PFSK-1 (cell line): ENCODE results near the gene DR1.

ENCODE experiments used
- FOXP2 ChIP-seq: optimal IDR thresholded peaks from 2 replicates; pipeline ENCODE3; 2011; ENCODE audit warnings: borderline replicate concordance, control low read depth, inconsistent platforms; ENCODE audit not compliant: insufficient read depth; ENCODE audit errors: extremely low read length, extremely low read depth
- POLR2AphosphoS5 ChIP-seq: IDR thresholded peaks from 2 replicates; pipeline ENCODE4 v1.6.1; 2012; ENCODE audit warnings: low read depth, mild to moderate bottlenecking, control low read depth, low read length, moderate library complexity
- SIN3A ChIP-seq: IDR thresholded peaks from 2 replicates; pipeline ENCODE4 v1.6.1; 2012; ENCODE audit warnings: mild to moderate bottlenecking, low read length, moderate library complexity, borderline replicate concordance; ENCODE audit not compliant: insufficient read depth
- TAF1 ChIP-seq: IDR thresholded peaks from 2 replicates; pipeline ENCODE4 v1.6.1; 2012; ENCODE audit warnings: low read length, control low read depth, borderline replicate concordance; ENCODE audit not compliant: insufficient read depth
- TF ChIP-seq, protein P1 (sequence below), 2 experiments: IDR thresholded peaks; 2 replicates each; pipeline versions ENCODE4 v1.6.1 to v1.8.0; 2011 to 2012; ENCODE audit warnings: low read depth in 2 of 2, low read length in 2 of 2, control low read depth in 1 of 2, inconsistent platforms in 1 of 2, mild to moderate bottlenecking in 1 of 2, moderate library complexity in 1 of 2; ENCODE audit not compliant: insufficient read depth in 1 of 2

Gene DR1

DNA sequence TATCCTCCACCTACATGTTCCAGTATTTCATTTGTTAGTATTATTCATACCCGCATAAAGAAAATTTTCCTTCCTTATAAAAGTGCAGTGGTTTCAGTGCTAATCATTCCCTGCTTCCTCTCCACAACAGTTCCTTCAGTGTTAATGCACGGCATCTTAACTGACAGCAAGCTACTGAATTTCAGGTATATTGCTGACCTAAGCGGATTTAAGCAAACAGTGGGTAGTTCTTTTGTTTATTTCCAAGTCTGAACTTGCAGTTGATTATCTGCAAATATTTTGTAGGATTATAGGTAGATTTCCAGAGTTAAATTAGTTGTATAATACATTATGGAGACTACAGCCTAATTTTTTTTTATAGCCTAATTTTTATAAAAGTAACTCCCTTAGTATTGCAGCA lies 15.1 kb upstream of the DR1 start:
- no peak for TF ChIP-seq TAF1
- no peak for TF ChIP-seq FOXP2
- TF ChIP-seq POLR2AphosphoS5 = no peak
- TF ChIP-seq, protein P1, sequence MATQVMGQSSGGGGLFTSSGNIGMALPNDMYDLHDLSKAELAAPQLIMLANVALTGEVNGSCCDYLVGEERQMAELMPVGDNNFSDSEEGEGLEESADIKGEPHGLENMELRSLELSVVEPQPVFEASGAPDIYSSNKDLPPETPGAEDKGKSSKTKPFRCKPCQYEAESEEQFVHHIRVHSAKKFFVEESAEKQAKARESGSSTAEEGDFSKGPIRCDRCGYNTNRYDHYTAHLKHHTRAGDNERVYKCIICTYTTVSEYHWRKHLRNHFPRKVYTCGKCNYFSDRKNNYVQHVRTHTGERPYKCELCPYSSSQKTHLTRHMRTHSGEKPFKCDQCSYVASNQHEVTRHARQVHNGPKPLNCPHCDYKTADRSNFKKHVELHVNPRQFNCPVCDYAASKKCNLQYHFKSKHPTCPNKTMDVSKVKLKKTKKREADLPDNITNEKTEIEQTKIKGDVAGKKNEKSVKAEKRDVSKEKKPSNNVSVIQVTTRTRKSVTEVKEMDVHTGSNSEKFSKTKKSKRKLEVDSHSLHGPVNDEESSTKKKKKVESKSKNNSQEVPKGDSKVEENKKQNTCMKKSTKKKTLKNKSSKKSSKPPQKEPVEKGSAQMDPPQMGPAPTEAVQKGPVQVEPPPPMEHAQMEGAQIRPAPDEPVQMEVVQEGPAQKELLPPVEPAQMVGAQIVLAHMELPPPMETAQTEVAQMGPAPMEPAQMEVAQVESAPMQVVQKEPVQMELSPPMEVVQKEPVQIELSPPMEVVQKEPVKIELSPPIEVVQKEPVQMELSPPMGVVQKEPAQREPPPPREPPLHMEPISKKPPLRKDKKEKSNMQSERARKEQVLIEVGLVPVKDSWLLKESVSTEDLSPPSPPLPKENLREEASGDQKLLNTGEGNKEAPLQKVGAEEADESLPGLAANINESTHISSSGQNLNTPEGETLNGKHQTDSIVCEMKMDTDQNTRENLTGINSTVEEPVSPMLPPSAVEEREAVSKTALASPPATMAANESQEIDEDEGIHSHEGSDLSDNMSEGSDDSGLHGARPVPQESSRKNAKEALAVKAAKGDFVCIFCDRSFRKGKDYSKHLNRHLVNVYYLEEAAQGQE (IDR thresholded peaks at IDR 0.05; ENCODE audit: insufficient read depth in 1 of 2, low read depth in 2 of 2, low read length in 2 of 2) = no peak
- no peak for TF ChIP-seq SIN3A

DNA sequence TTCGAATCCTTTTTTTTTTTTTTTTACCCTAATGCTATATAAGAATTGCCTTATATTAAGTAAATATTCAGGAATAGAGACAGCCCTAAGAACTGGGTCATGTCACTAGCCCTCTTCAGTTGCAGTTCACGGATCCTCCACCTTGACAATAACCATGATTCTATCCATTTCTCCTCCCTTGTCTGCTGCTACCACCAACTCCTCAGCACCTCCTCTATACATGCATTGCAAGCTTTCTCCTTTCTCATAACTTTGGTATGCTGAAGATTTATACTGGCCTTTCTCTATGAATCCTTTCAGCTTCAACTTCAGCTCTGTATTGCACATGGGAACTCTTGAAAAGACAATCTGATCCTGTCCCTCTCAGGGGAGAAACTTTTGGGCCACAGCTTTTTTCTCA lies 14.3 kb upstream of the DR1 start:
- TF ChIP-seq, protein P1 (IDR thresholded peaks at IDR 0.05; ENCODE audit: insufficient read depth in 1 of 2, low read depth in 2 of 2, low read length in 2 of 2) = no peak
- no peak for TF ChIP-seq TAF1

DNA sequence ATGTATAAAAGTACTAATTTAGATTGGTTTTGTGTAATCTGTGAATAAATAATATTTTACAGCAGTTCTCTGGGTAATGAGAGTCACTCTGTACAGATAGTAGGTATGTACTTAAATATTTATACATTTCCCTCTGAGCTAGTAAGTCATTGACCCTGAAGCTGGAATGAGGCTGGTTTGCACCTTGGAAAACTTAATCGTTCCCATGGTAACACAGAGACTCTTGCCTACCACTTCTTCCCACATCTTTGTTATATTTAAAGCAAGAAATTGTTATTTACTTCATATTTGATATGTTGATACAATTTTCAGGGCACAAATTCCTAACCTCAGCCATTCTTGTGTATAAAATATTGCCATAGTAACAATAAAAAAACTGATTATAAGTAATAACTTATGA lies 13.3 kb upstream of the DR1 start:
- TF ChIP-seq POLR2AphosphoS5 (no peak), TAF1 (no peak), FOXP2 (no peak), SIN3A (no peak)
- TF ChIP-seq, protein P1 (IDR thresholded peaks at IDR 0.05; ENCODE audit: insufficient read depth in 1 of 2, low read depth in 2 of 2, low read length in 2 of 2) = no peak

DNA sequence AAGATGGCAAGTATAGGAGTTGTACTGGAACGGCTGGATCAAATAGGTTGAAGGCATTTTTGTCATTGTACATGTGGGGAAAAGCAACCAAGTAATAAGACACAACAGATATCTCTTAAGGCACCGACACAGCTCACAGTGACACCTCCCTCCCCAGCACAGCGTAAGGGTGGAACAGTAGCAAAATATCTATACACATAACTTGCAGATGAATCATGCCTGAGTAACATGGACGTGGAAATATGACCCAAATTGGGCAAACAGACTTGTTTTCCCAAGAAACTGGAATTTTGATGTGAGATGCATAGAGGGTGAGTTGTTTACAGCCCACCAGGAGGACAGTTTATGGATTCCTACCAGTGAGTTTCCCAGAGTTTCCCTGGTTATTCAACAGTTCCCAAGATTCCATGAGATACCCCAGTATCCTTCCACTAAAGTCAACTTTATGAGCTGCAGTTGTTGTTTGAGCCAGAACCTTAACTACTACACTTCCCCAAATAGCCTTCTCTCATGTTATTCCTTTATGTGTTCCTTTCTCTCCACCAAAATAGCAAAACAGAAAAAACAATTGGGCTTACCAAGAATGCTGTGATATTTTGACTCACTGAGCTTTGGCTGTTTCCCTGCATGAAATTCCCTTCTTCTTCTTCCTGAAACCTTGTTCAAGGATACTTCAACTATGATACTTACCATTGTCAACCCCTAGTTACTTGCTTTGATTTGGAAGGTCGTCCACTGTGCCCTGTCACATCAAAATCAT lies 7.1 kb upstream of the DR1 start:
- TF ChIP-seq POLR2AphosphoS5 (no peak), TAF1 (no peak), FOXP2 (no peak), SIN3A (no peak)
- TF ChIP-seq, protein P1 (IDR thresholded peaks at IDR 0.05; ENCODE audit: insufficient read depth in 1 of 2, low read depth in 2 of 2, low read length in 2 of 2) = no peak

DNA sequence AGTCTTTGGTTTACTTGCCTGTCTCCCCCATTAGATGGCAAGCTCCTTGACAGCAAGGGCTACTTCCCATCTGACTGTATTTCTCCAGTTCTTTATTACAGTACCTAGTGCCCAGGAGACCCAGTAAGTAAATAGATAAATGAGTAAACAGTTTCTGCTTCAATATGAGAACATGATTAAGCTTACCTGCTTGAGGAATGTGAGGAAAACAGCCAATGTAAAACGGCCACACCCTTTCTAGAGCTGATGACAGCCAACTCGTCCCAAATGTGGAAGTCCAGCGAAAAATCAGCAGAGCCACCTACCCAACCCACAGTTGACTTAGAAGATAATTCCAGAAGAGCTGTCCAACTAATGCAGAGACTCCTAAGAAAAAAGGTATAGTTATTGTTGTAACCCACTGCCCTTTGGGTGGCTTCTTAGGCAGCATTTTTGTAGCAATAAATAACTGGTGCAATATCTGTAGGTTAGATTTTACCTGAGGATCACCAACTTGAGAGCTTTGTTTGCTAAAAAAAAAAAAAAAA lies 6.5 kb upstream of the DR1 start:
- TF ChIP-seq TAF1 (no peak), FOXP2 (no peak), SIN3A (no peak), POLR2AphosphoS5 (no peak)
- TF ChIP-seq, protein P1 (IDR thresholded peaks at IDR 0.05; ENCODE audit: insufficient read depth in 1 of 2, low read depth in 2 of 2, low read length in 2 of 2) = no peak
